WTC11 (cell line): ENCODE measurements around the gene ARHGAP26. TPM values are rescaled to one million over a fixed set of nuclear protein-coding genes. Genes with fewer than 3 reads are reported as not detected.

Source experiments
- ATAC-seq: fragments of 200-7000 bp; cut with Tn5 transposase; 2 replicates; pipeline ENCODE4 v1.10.0; 2021; ENCODE audit warnings: mild to moderate bottlenecking, moderate library complexity
- CTCF ChIA-PET: fragments of 300-600 bp; sonication (Branson Sonifier 250); formaldehyde crosslinking; loops from one replicate; lab custom pipeline; 2021; ENCODE audit warnings: antibody characterized with exemption; lab: Charles Lee
- POLR2A ChIA-PET: fragments of 350-600 bp; sonication (Branson Sonifier 250); formaldehyde crosslinking; loops from one replicate; lab custom pipeline; 2021; ENCODE audit warnings: antibody characterized with exemption; lab: Charles Lee
- DNase-seq: peaks from one replicate; pipeline ENCODE4 v3.0.0; 2021; ENCODE audit warnings: low spot score
- H3K27ac Mint-ChIP-seq: 2 replicates; pipeline ENCODE4 v1.8.0; 2021; ENCODE audit warnings: mixed read lengths
- H3K27me3 Mint-ChIP-seq: 2 replicates; pipeline ENCODE4 v1.8.0; 2021; ENCODE audit warnings: low read depth, mild to moderate bottlenecking, moderate library complexity, mixed read lengths
- H3K36me3 Mint-ChIP-seq: 2 replicates; pipeline ENCODE4 v1.8.0; 2021; ENCODE audit warnings: mixed read lengths
- H3K4me1 Mint-ChIP-seq: 2 replicates; pipeline ENCODE4 v1.8.0; 2022; ENCODE audit warnings: mixed read lengths
- H3K4me3 Mint-ChIP-seq: 2 replicates; pipeline ENCODE4 v1.8.0; 2021; ENCODE audit warnings: mild to moderate bottlenecking, moderate library complexity, mixed read lengths
- H3K9me3 Mint-ChIP-seq: 2 replicates; pipeline ENCODE4 v1.8.0; 2021; ENCODE audit warnings: mixed read lengths
- AR ChIP-seq: fragments of 250-450 bp; sonication (Bioruptor Pico); IDR thresholded peaks from 2 replicates; pipeline ENCODE4 v1.9.0; 2021; ENCODE audit warnings: mild to moderate bottlenecking
- CBFB ChIP-seq: sonication (generic); formaldehyde crosslinking; IDR thresholded peaks from 2 replicates; pipeline ENCODE4 v1.8.1; 2022; ENCODE audit warnings: mild to moderate bottlenecking, low read depth, missing genetic modification reagents
- CTCF ChIP-seq: fragments of 200-600 bp; IDR thresholded peaks from 2 replicates; pipeline ENCODE4 v1.8.0; 2022; ENCODE audit warnings: antibody characterized with exemption
- E2F1 ChIP-seq: sonication (generic); formaldehyde crosslinking; IDR thresholded peaks from 2 replicates; pipeline ENCODE4 v1.8.0; 2022; ENCODE audit warnings: mild to moderate bottlenecking, missing genetic modification reagents
- E2F4 ChIP-seq: sonication (generic); formaldehyde crosslinking; IDR thresholded peaks from 2 replicates; pipeline ENCODE4 v1.8.1; 2022; ENCODE audit warnings: low read depth, mild to moderate bottlenecking, moderate library complexity, missing genetic modification reagents, borderline replicate concordance
- E2F5 ChIP-seq: sonication (generic); formaldehyde crosslinking; IDR thresholded peaks from 2 replicates; pipeline ENCODE4 v1.8.1; 2022; ENCODE audit warnings: mild to moderate bottlenecking, moderate library complexity, missing genetic modification reagents
- ELF4 ChIP-seq: sonication (generic); formaldehyde crosslinking; IDR thresholded peaks from 2 replicates; pipeline ENCODE4 v1.8.1; 2022; ENCODE audit warnings: low read depth, mild to moderate bottlenecking, moderate library complexity, missing genetic modification reagents
- EMX1 ChIP-seq: fragments of 250-450 bp; sonication (Bioruptor Pico); IDR thresholded peaks from 2 replicates; pipeline ENCODE4 v1.8.0; 2021; ENCODE audit warnings: mild to moderate bottlenecking
- ESRRA ChIP-seq: sonication (generic); formaldehyde crosslinking; IDR thresholded peaks from 2 replicates; pipeline ENCODE4 v1.8.1; 2022; ENCODE audit warnings: mild to moderate bottlenecking, missing genetic modification reagents, borderline replicate concordance
- GTF2I ChIP-seq: fragments of 250-450 bp; sonication (Bioruptor Pico); conservative IDR thresholded peaks from 2 replicates; pipeline ENCODE4 v1.4.0; 2021; ENCODE audit warnings: mild to moderate bottlenecking
- HMGA2 ChIP-seq: fragments of 250-450 bp; sonication (Bioruptor Pico); IDR thresholded peaks from 2 replicates; pipeline ENCODE4 v1.4.0; 2021; ENCODE audit warnings: mild to moderate bottlenecking, moderate library complexity
- JAZF1 ChIP-seq: fragments of 250-450 bp; sonication (Bioruptor Pico); IDR thresholded peaks from 2 replicates; pipeline ENCODE4 v1.9.0; 2021; ENCODE audit warnings: moderate library complexity, mild to moderate bottlenecking, inconsistent platforms
- NFYB ChIP-seq: sonication (generic); formaldehyde crosslinking; conservative IDR thresholded peaks from 2 replicates; pipeline ENCODE4 v1.8.0; 2022; ENCODE audit warnings: low read depth, missing genetic modification reagents
- NR1H2 ChIP-seq: sonication (generic); formaldehyde crosslinking; IDR thresholded peaks from 2 replicates; pipeline ENCODE4 v1.9.0; 2021; ENCODE audit warnings: mild to moderate bottlenecking, moderate library complexity, missing genetic modification reagents
- NR2C2 ChIP-seq: sonication (generic); formaldehyde crosslinking; IDR thresholded peaks from 2 replicates; pipeline ENCODE4 v1.8.0; 2022; ENCODE audit warnings: mild to moderate bottlenecking, missing genetic modification reagents
- OVOL2 ChIP-seq: fragments of 250-450 bp; sonication (Bioruptor Pico); IDR thresholded peaks from 2 replicates; pipeline ENCODE4 v1.9.0; 2021; ENCODE audit warnings: mild to moderate bottlenecking, borderline replicate concordance
- PRRX2 ChIP-seq: fragments of 250-450 bp; sonication (Bioruptor Pico); IDR thresholded peaks from 2 replicates; pipeline ENCODE4 v1.8.0; 2021; ENCODE audit warnings: mild to moderate bottlenecking
- RELA ChIP-seq: sonication (generic); formaldehyde crosslinking; IDR thresholded peaks from 2 replicates; pipeline ENCODE4 v1.8.1; 2022; ENCODE audit warnings: missing genetic modification reagents, mild to moderate bottlenecking, borderline replicate concordance
- TEAD4 ChIP-seq: sonication (generic); formaldehyde crosslinking; IDR thresholded peaks from 2 replicates; pipeline ENCODE4 v1.8.0; 2022; ENCODE audit warnings: mild to moderate bottlenecking, missing genetic modification reagents
- USF1 ChIP-seq: sonication (generic); formaldehyde crosslinking; IDR thresholded peaks from 2 replicates; pipeline ENCODE4 v1.8.0; 2022; ENCODE audit warnings: mild to moderate bottlenecking, missing genetic modification reagents
- ZBTB21 ChIP-seq: sonication (generic); formaldehyde crosslinking; IDR thresholded peaks from 2 replicates; pipeline ENCODE4 v1.8.1; 2023; ENCODE audit warnings: mild to moderate bottlenecking, missing genetic modification reagents, borderline replicate concordance
- total RNA-seq: library from RNA; stranded (reverse); gene quantifications from 3 replicates; pipeline ENCODE4 v1.2.3, GENCODE V29; 2021
- TF ChIP-seq, protein P1 (sequence below): fragments of 250-450 bp; sonication (Bioruptor Pico); IDR thresholded peaks from 2 replicates; pipeline ENCODE4 v1.9.0; 2021; ENCODE audit warnings: moderate library complexity, mild to moderate bottlenecking, inconsistent platforms, borderline replicate concordance
- TF ChIP-seq, protein P2 (sequence below): sonication (generic); formaldehyde crosslinking; IDR thresholded peaks from 2 replicates; pipeline ENCODE4 v1.8.1; 2023; ENCODE audit warnings: mild to moderate bottlenecking, missing genetic modification reagents, moderate library complexity

ARHGAP26 gene
- total RNA-seq, 1 experiment from 2014 or later, result 22.3 TPM

DNA sequence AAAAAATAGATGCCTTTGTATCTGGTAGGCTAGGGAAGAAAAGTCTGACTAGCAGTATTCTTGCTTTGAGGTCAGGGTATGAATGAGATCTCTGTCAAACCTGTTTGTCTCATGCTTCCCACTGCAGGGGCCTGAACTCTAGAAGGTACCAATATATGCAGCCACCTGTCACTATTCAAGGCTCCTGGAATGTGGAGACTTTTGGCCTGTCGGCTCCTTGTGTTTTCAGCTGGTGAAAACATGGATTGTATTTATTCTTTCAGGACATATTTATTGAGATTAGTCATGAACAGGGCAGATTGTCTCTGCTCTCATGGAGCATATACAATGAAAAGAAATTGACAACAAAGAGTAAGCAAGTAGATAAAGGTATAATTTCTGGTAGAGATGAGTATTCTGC is 255.8 kb downstream of the ARHGAP26 start:
- CTCF ChIA-PET, result no interaction called here
- TF ChIP-seq, protein P1, sequence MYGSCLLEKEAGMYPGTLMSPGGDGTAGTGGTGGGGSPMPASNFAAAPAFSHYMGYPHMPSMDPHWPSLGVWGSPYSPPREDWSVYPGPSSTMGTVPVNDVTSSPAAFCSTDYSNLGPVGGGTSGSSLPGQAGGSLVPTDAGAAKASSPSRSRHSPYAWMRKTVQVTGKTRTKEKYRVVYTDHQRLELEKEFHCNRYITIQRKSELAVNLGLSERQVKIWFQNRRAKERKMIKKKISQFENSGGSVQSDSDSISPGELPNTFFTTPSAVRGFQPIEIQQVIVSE, result no peak
- TF ChIP-seq PRRX2 (CRISPR knock-in tag), result no peak
- no peak for TF ChIP-seq JAZF1
- no peak for TF ChIP-seq ZBTB21 (CRISPR knock-in tag)
- TF ChIP-seq ESRRA, result no peak
- TF ChIP-seq E2F5 (CRISPR knock-in tag), result no peak
- TF ChIP-seq ELF4 (CRISPR knock-in tag), result no peak
- TF ChIP-seq, protein P2, sequence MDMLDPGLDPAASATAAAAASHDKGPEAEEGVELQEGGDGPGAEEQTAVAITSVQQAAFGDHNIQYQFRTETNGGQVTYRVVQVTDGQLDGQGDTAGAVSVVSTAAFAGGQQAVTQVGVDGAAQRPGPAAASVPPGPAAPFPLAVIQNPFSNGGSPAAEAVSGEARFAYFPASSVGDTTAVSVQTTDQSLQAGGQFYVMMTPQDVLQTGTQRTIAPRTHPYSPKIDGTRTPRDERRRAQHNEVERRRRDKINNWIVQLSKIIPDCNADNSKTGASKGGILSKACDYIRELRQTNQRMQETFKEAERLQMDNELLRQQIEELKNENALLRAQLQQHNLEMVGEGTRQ (CRISPR knock-in tag), result no peak
- no peak for TF ChIP-seq HMGA2 (CRISPR knock-in tag)
- no peak for TF ChIP-seq E2F1 (CRISPR knock-in tag)
- no peak for TF ChIP-seq NR2C2 (CRISPR knock-in tag)
- TF ChIP-seq E2F4 (CRISPR knock-in tag), result no peak
- no peak for TF ChIP-seq AR (CRISPR knock-in tag)
- no peak for TF ChIP-seq OVOL2 (CRISPR knock-in tag)
- Mint-ChIP-seq H3K9me3 (no peaks in the 10 kb centered on the region), H3K4me1 (peaks cover 13% of the 10 kb centered on the region), H3K27ac (no peak overlapping the region; the same call in 1 of the 2 replicates), H3K36me3 (no peaks in the 10 kb centered on the region), H3K4me3 (no peak overlapping the region), H3K27me3 (no peaks in the 10 kb centered on the region)
- DNase-seq, result no peak
- no peak for ATAC-seq
- POLR2A ChIA-PET, result no interaction called here

GRCh38 chr5:143026380-143026779 is 256.2 kb downstream of the ARHGAP26 start:
- Mint-ChIP-seq H3K36me3 (no peaks in the 10 kb centered on the region), H3K4me3 (no peak overlapping the region), H3K4me1 (peaks cover 16% of the 10 kb centered on the region), H3K9me3 (no peaks in the 10 kb centered on the region), H3K27ac (no peak overlapping the region), H3K27me3 (no peaks in the 10 kb centered on the region)
- no peak for ATAC-seq
- POLR2A ChIA-PET, result no interaction called here
- no peak for DNase-seq
- TF ChIP-seq TEAD4 (CRISPR knock-in tag), result no peak
- no peak for TF ChIP-seq RELA (CRISPR knock-in tag)
- TF ChIP-seq CBFB (CRISPR knock-in tag), result no peak
- TF ChIP-seq USF1 (CRISPR knock-in tag), result no peak
- TF ChIP-seq NFYB (CRISPR knock-in tag), result no peak
- no peak for TF ChIP-seq CTCF
- TF ChIP-seq E2F1 (CRISPR knock-in tag), result no peak
- TF ChIP-seq NR1H2 (CRISPR knock-in tag), result no peak
- no peak for TF ChIP-seq EMX1 (CRISPR knock-in tag)
- no peak for TF ChIP-seq GTF2I
- CTCF ChIA-PET, result no interaction called here
